Astrocyte of the spinal cord (primary cell): ENCODE measurements around the gene TET1.

Experiments
- DNase-seq: peaks from one replicate; pipeline ENCODE4 v3.0.0; 2011; ENCODE audit warnings: low read depth, low spot score
- H3K4me3 ChIP-seq: 2 replicates; pipeline ENCODE4 v1.5.1; 2011; ENCODE audit warnings: low read depth, mild to moderate bottlenecking, low read length, moderate library complexity
- CTCF ChIP-seq: IDR thresholded peaks from 2 replicates; pipeline ENCODE4 v1.5.1; 2012; ENCODE audit warnings: low read depth, mild to moderate bottlenecking, low read length, inconsistent platforms
- in situ Hi-C: cut with HindIII; loops from 2 replicates; pipeline ENCODE4 v1.10.0; 2017; ENCODE audit warnings: low sequenced_read_pairs

TET1 gene

GRCh38 chr10:68586606-68587305 is 26.6 kb downstream of the TET1 start:
- TF ChIP-seq CTCF, result no peak
- H3K4me3 ChIP-seq, result no peak overlapping the region
- in situ Hi-C loops, result no loop called here
- DNase-seq, result no peak

- TF ChIP-seq CTCF, result no peak
- DNase-seq, result peak; percentile 75
- in situ Hi-C loops, result no loop called here
- H3K4me3 ChIP-seq, result no peak overlapping the region
These were observed 34.3 kb downstream of the TET1 start for GRCh38 chr10:68594405-68594804.

GRCh38 chr10:68595513-68595912 is 35.4 kb downstream of the TET1 start:
- no peak for TF ChIP-seq CTCF
- in situ Hi-C loops, result no loop called here
- no peak overlapping the region for H3K4me3 ChIP-seq
- DNase-seq, result no peak

- no peak for DNase-seq
- no peak overlapping the region for H3K4me3 ChIP-seq
- in situ Hi-C loops, result no loop called here
- TF ChIP-seq CTCF, result no peak
These were observed 37.3 kb downstream of the TET1 start for GRCh38 chr10:68597407-68597806.

GRCh38 chr10:68598978-68599770 is 39.0 kb downstream of the TET1 start:
- in situ Hi-C loops, result no loop called here
- peak; percentile 43 for DNase-seq
- no peak for TF ChIP-seq CTCF
- H3K4me3 ChIP-seq, result no peak overlapping the region

- DNase-seq, result no peak
- peak overlapping the region; percentile 46 for H3K4me3 ChIP-seq
- in situ Hi-C loops, result no loop called here
These were observed 39.6 kb downstream of the TET1 start for GRCh38 chr10:68599771-68600040.

More at GRCh38 chr10:68599771-68600040, 39.6 kb downstream of the TET1 start:
- no peak for TF ChIP-seq CTCF
